Prostate gland (tissue), 2 donors: Measurements from ENCODE around the gene CRTAC1.

Experiments
- POLR2A ChIP-seq: fragments of 450-650 bp; IDR thresholded peaks from one replicate; pipeline ENCODE4 v1.6.1; 2016; ENCODE audit warnings: antibody characterized with exemption, mild to moderate bottlenecking
- POLR2AphosphoS5 ChIP-seq: sonication (generic); formaldehyde crosslinking; IDR thresholded peaks from one replicate; pipeline ENCODE4 v1.6.1; 2017; ENCODE audit warnings: antibody characterized with exemption
- TF ChIP-seq, protein P1 (sequence below), 4 experiments: fragments of 200-600 bp in 2 of 4; fragments of 450-650 bp in 2 of 4; sonication (generic) in 2 of 4; IDR thresholded peaks; 1 replicate in 3 of 4; 2 replicates in 1 of 4; pipeline ENCODE4 v1.5.1; 2016 to 2019; ENCODE audit warnings: antibody characterized with exemption in 4 of 4, mild to moderate bottlenecking in 2 of 4, moderate library complexity in 2 of 4

DNA sequence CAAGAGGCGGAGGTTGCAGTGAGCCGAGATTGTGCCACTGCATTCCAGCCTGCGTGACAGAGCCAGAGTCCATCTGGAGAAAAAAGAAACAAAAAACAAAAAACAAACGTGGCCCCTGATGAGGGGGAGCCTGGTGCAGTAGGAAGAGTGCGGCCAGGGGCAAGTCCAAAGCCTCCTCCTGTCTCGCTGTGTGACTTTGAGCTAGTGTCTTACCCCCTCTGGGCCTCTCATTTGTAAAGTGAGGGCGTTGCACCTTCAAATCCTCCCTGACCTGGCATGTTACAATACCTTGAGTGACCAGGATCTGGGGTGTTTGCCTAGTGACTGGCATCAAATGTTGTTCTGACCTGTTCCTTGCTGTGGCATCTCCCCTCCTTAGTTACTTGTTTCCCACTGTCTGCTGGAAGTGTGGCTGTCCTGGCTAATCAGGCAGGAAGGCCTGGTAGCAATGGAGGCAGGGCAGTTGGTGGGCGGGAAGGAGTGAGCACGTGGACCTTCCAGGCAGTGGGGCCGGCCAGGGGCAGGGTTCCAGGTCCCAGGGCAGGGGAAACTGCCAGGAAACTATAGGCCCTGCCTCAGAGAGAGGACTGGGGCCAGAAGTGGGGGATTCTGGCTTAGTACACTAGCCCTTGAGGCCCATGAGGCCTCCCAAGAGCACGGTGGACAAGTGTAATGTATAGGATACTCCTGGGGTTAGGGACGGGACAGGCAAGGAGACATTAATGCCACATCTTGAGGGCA is 205.2 kb downstream of the CRTAC1 start:
- TF ChIP-seq POLR2A (no peak), POLR2AphosphoS5 (no peak)
- TF ChIP-seq, protein P1, sequence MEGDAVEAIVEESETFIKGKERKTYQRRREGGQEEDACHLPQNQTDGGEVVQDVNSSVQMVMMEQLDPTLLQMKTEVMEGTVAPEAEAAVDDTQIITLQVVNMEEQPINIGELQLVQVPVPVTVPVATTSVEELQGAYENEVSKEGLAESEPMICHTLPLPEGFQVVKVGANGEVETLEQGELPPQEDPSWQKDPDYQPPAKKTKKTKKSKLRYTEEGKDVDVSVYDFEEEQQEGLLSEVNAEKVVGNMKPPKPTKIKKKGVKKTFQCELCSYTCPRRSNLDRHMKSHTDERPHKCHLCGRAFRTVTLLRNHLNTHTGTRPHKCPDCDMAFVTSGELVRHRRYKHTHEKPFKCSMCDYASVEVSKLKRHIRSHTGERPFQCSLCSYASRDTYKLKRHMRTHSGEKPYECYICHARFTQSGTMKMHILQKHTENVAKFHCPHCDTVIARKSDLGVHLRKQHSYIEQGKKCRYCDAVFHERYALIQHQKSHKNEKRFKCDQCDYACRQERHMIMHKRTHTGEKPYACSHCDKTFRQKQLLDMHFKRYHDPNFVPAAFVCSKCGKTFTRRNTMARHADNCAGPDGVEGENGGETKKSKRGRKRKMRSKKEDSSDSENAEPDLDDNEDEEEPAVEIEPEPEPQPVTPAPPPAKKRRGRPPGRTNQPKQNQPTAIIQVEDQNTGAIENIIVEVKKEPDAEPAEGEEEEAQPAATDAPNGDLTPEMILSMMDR (IDR thresholded peaks at IDR 0.05), result no peak
